CD14-positive monocyte (primary cell): Measurements from ENCODE around the gene RSKR. TPM values are rescaled to one million over a fixed set of nuclear protein-coding genes. Genes with fewer than 3 reads are reported as not detected.

Experiments used
- DNase-seq, 3 donors: peaks; one replicate each; pipeline ENCODE4 v3.0.0-alpha.2; 2011 to 2022
- H2AFZ ChIP-seq: 2 replicates; pipeline ENCODE4 v1.6.0; 2012; ENCODE audit warnings: mild to moderate bottlenecking, low read depth, low read length, inconsistent platforms; ENCODE audit not compliant: insufficient read depth, poor library complexity, severe bottlenecking
- H3K27ac ChIP-seq, 2 donors: 1 replicate in 1 of 2; 2 replicates in 1 of 2; pipeline ENCODE4 v1.5.1; 2012 to 2013; ENCODE audit warnings: low read length in 2 of 2, control low read depth in 1 of 2, inconsistent platforms in 1 of 2, low read depth in 1 of 2, mild to moderate bottlenecking in 1 of 2
- H3K27me3 ChIP-seq, 2 donors: one replicate each; pipeline versions ENCODE4 v1.6.0 to v1.6.1; 2011 to 2013; ENCODE audit warnings: low read length in 2 of 2; ENCODE audit not compliant: control insufficient read depth in 2 of 2, insufficient read depth in 2 of 2
- H3K36me3 ChIP-seq, 2 donors: replicated peaks in 1 of 2; 1 replicate in 1 of 2; 2 replicates in 1 of 2; pipeline versions ENCODE4 v1.5.1 to v1.6.1; 2012 to 2013; ENCODE audit warnings: low read length in 2 of 2, control low read depth in 1 of 2, inconsistent platforms in 1 of 2, mild to moderate bottlenecking in 1 of 2; ENCODE audit not compliant: insufficient read depth in 2 of 2, control insufficient read depth in 1 of 2
- H3K4me1 ChIP-seq, 2 donors: 1 replicate in 1 of 2; 2 replicates in 1 of 2; pipeline versions ENCODE4 v1.5.1 to v1.6.1; 2012 to 2013; ENCODE audit warnings: low read length in 2 of 2, control low read depth in 1 of 2, inconsistent platforms in 1 of 2, mild to moderate bottlenecking in 1 of 2, moderate library complexity in 1 of 2; ENCODE audit not compliant: insufficient read depth in 2 of 2, control insufficient read depth in 1 of 2
- H3K4me2 ChIP-seq: replicated peaks from 2 replicates; pipeline ENCODE3; 2012; ENCODE audit warnings: low read length, moderate library complexity, mild to moderate bottlenecking; ENCODE audit not compliant: poor library complexity, severe bottlenecking; ENCODE audit errors: extremely low read depth
- H3K4me3 ChIP-seq, 3 experiments: fragments of 200-600 bp in 1 of 3; sonication (generic) in 1 of 3; replicated peaks in 1 of 3; 1 replicate in 2 of 3; 2 replicates in 1 of 3; pipeline ENCODE4 v1.5.1; 2011 to 2013; ENCODE audit warnings: low read length in 3 of 3, mild to moderate bottlenecking in 3 of 3, control low read depth in 2 of 3, low read depth in 2 of 3, inconsistent platforms in 1 of 3, moderate library complexity in 1 of 3
- H3K79me2 ChIP-seq: 2 replicates; pipeline ENCODE4 v1.6.0; 2012; ENCODE audit warnings: mild to moderate bottlenecking, control low read depth, inconsistent platforms, low read length, moderate library complexity; ENCODE audit not compliant: insufficient read depth
- H3K9ac ChIP-seq: 2 replicates; pipeline ENCODE4 v1.6.0; 2017; ENCODE audit warnings: low read length, mild to moderate bottlenecking; ENCODE audit not compliant: insufficient read depth, poor library complexity, severe bottlenecking
- H3K9me3 ChIP-seq, 2 donors: replicated peaks in 1 of 2; 1 replicate in 1 of 2; 2 replicates in 1 of 2; pipeline versions ENCODE4 v1.5.1 to v1.6.1; 2012 to 2013; ENCODE audit warnings: low read length in 2 of 2, control low read depth in 1 of 2; ENCODE audit not compliant: control insufficient read depth in 1 of 2, insufficient read depth in 1 of 2
- H4K20me1 ChIP-seq: 2 replicates; pipeline ENCODE4 v1.6.0; 2012; ENCODE audit warnings: mild to moderate bottlenecking, low read length, control low read depth, moderate library complexity; ENCODE audit not compliant: insufficient read depth
- H3K27ac Mint-ChIP-seq, 7 donors: one replicate each; pipeline ENCODE4 v1.8.0; 2020; ENCODE audit warnings: mild to moderate bottlenecking in 7 of 7, mixed read lengths in 7 of 7, moderate library complexity in 6 of 7, inconsistent platforms in 2 of 7
- H3K27me3 Mint-ChIP-seq, 3 donors: one replicate each; pipeline ENCODE4 v1.8.0; 2021 to 2022; ENCODE audit warnings: low read depth in 3 of 3, mild to moderate bottlenecking in 3 of 3, mixed read lengths in 3 of 3, moderate library complexity in 3 of 3, inconsistent platforms in 1 of 3
- H3K36me3 Mint-ChIP-seq, 2 donors: one replicate each; pipeline ENCODE4 v1.8.0; 2020; ENCODE audit warnings: mixed read lengths in 2 of 2, inconsistent platforms in 1 of 2, mild to moderate bottlenecking in 1 of 2
- H3K4me1 Mint-ChIP-seq: one replicate; pipeline ENCODE4 v1.8.0; 2020; ENCODE audit warnings: mild to moderate bottlenecking, mixed read lengths
- H3K4me3 Mint-ChIP-seq, 2 donors: one replicate each; pipeline ENCODE4 v1.8.0; 2020; ENCODE audit warnings: mild to moderate bottlenecking in 2 of 2, mixed read lengths in 2 of 2, moderate library complexity in 1 of 2
- H3K9me3 Mint-ChIP-seq, 7 donors: one replicate each; pipeline ENCODE4 v1.8.0; 2020 to 2022; ENCODE audit warnings: mixed read lengths in 7 of 7, mild to moderate bottlenecking in 6 of 7, moderate library complexity in 6 of 7, inconsistent platforms in 2 of 7
- CTCF ChIP-seq: fragments of 200-600 bp; IDR thresholded peaks from one replicate; pipeline ENCODE4 v1.8.0; 2022; ENCODE audit warnings: antibody characterized with exemption, mild to moderate bottlenecking
- WGBS: methylation state at CpG from one replicate; pipeline ENCODE4 v1.1.5; 2013; ENCODE audit warnings: missing lambda C conversion rate; ENCODE audit not compliant: insufficient coverage; 5-methylcytosine and 5-hydroxymethylcytosine counted together
- intact Hi-C, 2 donors: fragments of 100-400 bp; cut with micrococcal nuclease; formaldehyde crosslinking; loops; one replicate each; pipeline versions ENCODE4 v1.15.0 to v1.15.1; 2023
- polyA plus RNA-seq, 3 donors: library from polyadenylated mRNA; depleted of rRNA in 1 of 3; unstranded in 2 of 3; stranded (reverse) in 1 of 3; fragments of 300-500 nt in 2 of 3; fragments of >200 nt in 1 of 3; fragmentation: Illumina TruSeq in 2 of 3; gene quantifications; 1 replicate in 2 of 3; 2 replicates in 1 of 3; pipeline ENCODE4 v1.2.3, GENCODE V29; 2012 to 2021

The RSKR gene
- polyA plus RNA-seq, 3 donors: 33.2 TPM; not detected in 2

GRCh38 chr17:28616281-28616680, 2.3 kb upstream of the RSKR start:
- H2AFZ ChIP-seq: no peak overlapping the region
- H3K9me3 Mint-ChIP-seq: no peaks in the 10 kb centered on the region
- H3K27me3 Mint-ChIP-seq: peaks cover 0 to 1% (median 0%) of the 10 kb centered on the region in 3 donors
- peak overlapping the region in 1 of 7 donors; percentile 56 for H3K27ac Mint-ChIP-seq
- no peak overlapping the region for H3K27ac ChIP-seq
- H4K20me1 ChIP-seq: peaks cover 44% of the 10 kb centered on the region
- no peak overlapping the region for H3K9ac ChIP-seq
- intact Hi-C loops: no loop called here
- no peaks in the 10 kb centered on the region for H3K4me1 Mint-ChIP-seq
- no peak for TF ChIP-seq CTCF
- no peaks in the 10 kb centered on the region for H3K27me3 ChIP-seq
- 71% methylated on average over 6 of the region's 7 CpGs for WGBS
- no peak for DNase-seq
- no peaks in the 10 kb centered on the region for H3K79me2 ChIP-seq
- no peak overlapping the region for H3K4me2 ChIP-seq
- no peak overlapping the region for H3K4me3 Mint-ChIP-seq
- no peak overlapping the region for H3K4me3 ChIP-seq
- H3K36me3 ChIP-seq: peaks cover 92 to 99% of the 10 kb centered on the region in 2 donors
- no peaks in the 10 kb centered on the region for H3K4me1 ChIP-seq
- H3K36me3 Mint-ChIP-seq: peaks cover 87 to 95% of the 10 kb centered on the region in 2 donors
- H3K9me3 ChIP-seq: no peaks in the 10 kb centered on the region

GRCh38 chr17:28615260-28615940, 1.4 kb upstream of the RSKR start:
- Mint-ChIP-seq H3K36me3 (peaks cover 85 to 94% of the 10 kb centered on the region in 2 donors), H3K4me3 (no peak overlapping the region), H3K27me3 (peaks cover 0 to 1% (median 0%) of the 10 kb centered on the region in 3 donors), H3K27ac (peak overlapping the region in 2 of 7 donors; percentile 15 to 50), H3K4me1 (no peaks in the 10 kb centered on the region), H3K9me3 (no peaks in the 10 kb centered on the region)
- H3K4me2 ChIP-seq: no peak overlapping the region
- intact Hi-C loops: no loop called here
- H3K9ac ChIP-seq: no peak overlapping the region
- peaks cover 92 to 99% of the 10 kb centered on the region in 2 donors for H3K36me3 ChIP-seq
- no peak for TF ChIP-seq CTCF
- H3K9me3 ChIP-seq: no peaks in the 10 kb centered on the region
- H3K4me1 ChIP-seq: no peaks in the 10 kb centered on the region
- peaks cover 41% of the 10 kb centered on the region for H4K20me1 ChIP-seq
- H3K4me3 ChIP-seq: no peak overlapping the region
- peak overlapping the region in 1 of 2 donors; percentile 26 for H3K27ac ChIP-seq
- WGBS: 100% methylated on average over 2 of the region's 4 CpGs
- H3K27me3 ChIP-seq: no peaks in the 10 kb centered on the region
- H2AFZ ChIP-seq: no peak overlapping the region
- DNase-seq: no peak
- no peaks in the 10 kb centered on the region for H3K79me2 ChIP-seq
